Upper lobe of right lung (tissue), 1 donor: ENCODE data around the gene SAMD1. TPM values are rescaled to one million over a fixed set of nuclear protein-coding genes. Genes with fewer than 3 reads are reported as not detected.
A peak's percentile ranks its signal among the peaks of the same experiment; 100 is the strongest.

Experiments
- ATAC-seq: fragments of 200-7000 bp; cut with Tn5 transposase; one replicate; pipeline ENCODE4 v1.9.1; 2020; ENCODE audit warnings: mild to moderate bottlenecking, moderate library complexity
- DNase-seq: peaks from one replicate; pipeline ENCODE4 v3.0.0-alpha.2; 2020
- H3K27ac ChIP-seq: fragments of 200-600 bp; one replicate; pipeline ENCODE4 v1.8.0; 2022
- H3K27me3 ChIP-seq: fragments of 200-600 bp; one replicate; pipeline ENCODE4 v1.8.0; 2022; ENCODE audit warnings: mild to moderate bottlenecking
- H3K36me3 ChIP-seq: fragments of 200-600 bp; one replicate; pipeline ENCODE4 v1.8.0; 2022
- H3K4me1 ChIP-seq: fragments of 200-600 bp; one replicate; pipeline ENCODE4 v1.8.0; 2022
- H3K4me3 ChIP-seq: fragments of 200-600 bp; one replicate; pipeline ENCODE4 v1.8.0; 2022; ENCODE audit warnings: mild to moderate bottlenecking
- H3K9me3 ChIP-seq: fragments of 200-600 bp; one replicate; pipeline ENCODE4 v1.8.0; 2022
- CTCF ChIP-seq: fragments of 200-600 bp; IDR thresholded peaks from one replicate; pipeline ENCODE4 v1.8.0; 2022; ENCODE audit warnings: antibody characterized with exemption
- intact Hi-C: fragments of 100-400 bp; cut with DNase I; formaldehyde crosslinking; loops from one replicate; pipeline ENCODE4 v1.11.0; 2022
- total RNA-seq: library from RNA; stranded (reverse); fragmentation: NEBNext Ultra II Directional; extraction: Animal tissue kit (Norgen Biotek cat#: 25700); gene quantifications from one replicate; pipeline ENCODE4 v1.2.1, GENCODE V29; 2021
- donor health status: DM: no; HTN: yes; CAD: no; lungs with severe emphysema.

SAMD1 gene
- total RNA-seq, 1 donor from 2014 or later: 45.9 TPM

GRCh38 chr19:14116525-14116917 is 26.0 kb upstream of the SAMD1 start:
- H3K4me1 ChIP-seq: peaks cover 60% of the 10 kb centered on the region
- H3K36me3 ChIP-seq: no peaks in the 10 kb centered on the region
- no peaks in the 10 kb centered on the region for H3K9me3 ChIP-seq
- H3K4me3 ChIP-seq: peak overlapping the region; percentile 84
- DNase-seq (no peak), ATAC-seq (no peak)
- intact Hi-C loops: no loop called here
- no peaks in the 10 kb centered on the region for H3K27me3 ChIP-seq
- no peak for TF ChIP-seq CTCF
- H3K27ac ChIP-seq: peak overlapping the region; percentile 80

GRCh38 chr19:14115756-14116155 is 25.2 kb upstream of the SAMD1 start:
- Histone ChIP-seq H3K9me3 (no peaks in the 10 kb centered on the region), H3K4me1 (peaks cover 60% of the 10 kb centered on the region), H3K27me3 (no peaks in the 10 kb centered on the region), H3K27ac (peak overlapping the region; percentile 80), H3K36me3 (no peaks in the 10 kb centered on the region), H3K4me3 (peak overlapping the region; percentile 84)
- DNase-seq: no peak
- no peak for TF ChIP-seq CTCF
- no peak for ATAC-seq
- intact Hi-C loops: no loop called here

GRCh38 chr19:14114854-14115253 is 24.3 kb upstream of the SAMD1 start:
- no peaks in the 10 kb centered on the region for H3K9me3 ChIP-seq
- H3K27me3 ChIP-seq: no peaks in the 10 kb centered on the region
- peak overlapping the region; percentile 80 for H3K27ac ChIP-seq
- H3K4me1 ChIP-seq: peaks cover 53% of the 10 kb centered on the region
- TF ChIP-seq CTCF: peak; percentile 64
- peak; percentile 3 for ATAC-seq
- no peaks in the 10 kb centered on the region for H3K36me3 ChIP-seq
- no peak overlapping the region for H3K4me3 ChIP-seq
- intact Hi-C loops: no loop called here
- DNase-seq: peak; percentile 80

- Histone ChIP-seq H3K36me3 (no peaks in the 10 kb centered on the region), H3K27me3 (no peaks in the 10 kb centered on the region), H3K4me1 (peaks cover 49% of the 10 kb centered on the region), H3K27ac (peak overlapping the region; percentile 80), H3K4me3 (no peak overlapping the region), H3K9me3 (no peaks in the 10 kb centered on the region)
- DNase-seq: no peak
- TF ChIP-seq CTCF: no peak
- intact Hi-C loops: no loop called here
- no peak for ATAC-seq
Measured at GRCh38 chr19:14114439-14114838, 23.9 kb upstream of the SAMD1 start.

GRCh38 chr19:14113762-14114414 is 23.3 kb upstream of the SAMD1 start:
- peak; percentile 76 for DNase-seq
- H3K4me1 ChIP-seq: peaks cover 44% of the 10 kb centered on the region

More at GRCh38 chr19:14113762-14114414, 23.3 kb upstream of the SAMD1 start:
- Histone ChIP-seq H3K27ac (peak overlapping the region; percentile 80), H3K27me3 (no peaks in the 10 kb centered on the region), H3K9me3 (no peaks in the 10 kb centered on the region), H3K4me3 (no peak overlapping the region), H3K36me3 (no peaks in the 10 kb centered on the region)
- no peak for ATAC-seq
- intact Hi-C loops: no loop called here
- peak; percentile 29 for TF ChIP-seq CTCF
